ENCODE data around the gene PSMB10.
A peak's percentile ranks its signal among the peaks of the same experiment; 100 is the strongest.
"Not testable (repeated sequence)": the region's sequence is repeated elsewhere in the genome, so short reads cannot be mapped to it uniquely, and the experiment has no call there.

PSMB10 gene

GRCh38 chr16:67915831-67916723, 20.6 kb downstream of the PSMB10 start:
- no peaks in the 10 kb centered on the region for H3K36me3 ChIP-seq (ENCODE audit: insufficient read depth)
- H3K4me1 ChIP-seq (ENCODE audit: low read depth, poor library complexity, severe bottlenecking): no peaks in the 10 kb centered on the region
- no peak overlapping the region for H3K27ac ChIP-seq
- H4K20me1 ChIP-seq (ENCODE audit: insufficient read depth): no peaks in the 10 kb centered on the region
- 0 out of 2 replicates have a peak, but pooled peaks cover 6% of the 10 kb centered on the region for H3K79me2 ChIP-seq (ENCODE audit: insufficient read depth, low read depth)
- H3K4me3 ChIP-seq (IDR thresholded peaks at IDR 0.05; ENCODE audit: insufficient read depth, low read depth, low read length): no peak overlapping the region
- no peaks in the 10 kb centered on the region for H3K27me3 ChIP-seq (ENCODE audit: insufficient read depth, low read depth)
- no peak for TF ChIP-seq CTCF (conservative IDR thresholded peaks at IDR 0.05; ENCODE audit: low read depth, low read length)
- no peak overlapping the region for H3K9ac ChIP-seq
- no peak overlapping the region for H3K4me2 ChIP-seq
- H2AFZ ChIP-seq (ENCODE audit: low read depth): no peak overlapping the region

GRCh38 chr16:67915496-67915769, 21.2 kb downstream of the PSMB10 start:
- not testable (repeated sequence) for H3K79me2 ChIP-seq (ENCODE audit: insufficient read depth, low read depth); H3K27me3 ChIP-seq (ENCODE audit: insufficient read depth, low read depth); H3K36me3 ChIP-seq (ENCODE audit: insufficient read depth); H3K27ac ChIP-seq; H3K9ac ChIP-seq; H2AFZ ChIP-seq (ENCODE audit: low read depth); H3K4me2 ChIP-seq; H3K4me1 ChIP-seq (ENCODE audit: low read depth, poor library complexity, severe bottlenecking); H3K4me3 ChIP-seq (IDR thresholded peaks at IDR 0.05; ENCODE audit: insufficient read depth, low read depth, low read length); H4K20me1 ChIP-seq (ENCODE audit: insufficient read depth)

- no peak for TF ChIP-seq CTCF (conservative IDR thresholded peaks at IDR 0.05; ENCODE audit: low read depth, low read length)
- Histone ChIP-seq H3K79me2 (ENCODE audit: insufficient read depth, low read depth) (0 out of 2 replicates have a peak, but pooled peaks cover 6% of the 10 kb centered on the region), H3K27ac (no peak overlapping the region), H3K36me3 (ENCODE audit: insufficient read depth) (no peaks in the 10 kb centered on the region), H3K4me3 (IDR thresholded peaks at IDR 0.05; ENCODE audit: insufficient read depth, low read depth, low read length) (no peak overlapping the region), H2AFZ (ENCODE audit: low read depth) (no peak overlapping the region), H3K4me1 (ENCODE audit: low read depth, poor library complexity, severe bottlenecking) (peaks cover 6% of the 10 kb centered on the region), H3K9ac (no peak overlapping the region), H3K27me3 (ENCODE audit: insufficient read depth, low read depth) (no peaks in the 10 kb centered on the region), H4K20me1 (ENCODE audit: insufficient read depth) (no peaks in the 10 kb centered on the region), H3K4me2 (no peak overlapping the region)
Measured at GRCh38 chr16:67914758-67915495, 21.7 kb downstream of the PSMB10 start.

GRCh38 chr16:67910158-67910557, 26.5 kb downstream of the PSMB10 start:
- Histone ChIP-seq H3K36me3 (ENCODE audit: insufficient read depth) (no peaks in the 10 kb centered on the region), H3K4me2 (peak overlapping the region; percentile 3; the same call in 1 of the 2 replicates), H3K27ac (peak overlapping the region; percentile 27; the same call in 1 of the 2 replicates), H4K20me1 (ENCODE audit: insufficient read depth) (no peaks in the 10 kb centered on the region), H3K27me3 (ENCODE audit: insufficient read depth, low read depth) (no peaks in the 10 kb centered on the region), H3K4me3 (IDR thresholded peaks at IDR 0.05; ENCODE audit: insufficient read depth, low read depth, low read length) (no peak overlapping the region), H3K4me1 (ENCODE audit: low read depth, poor library complexity, severe bottlenecking) (peaks cover 12% of the 10 kb centered on the region), H2AFZ (ENCODE audit: low read depth) (no peak overlapping the region), H3K79me2 (ENCODE audit: insufficient read depth, low read depth) (0 out of 2 replicates have a peak, but pooled peaks cover 6% of the 10 kb centered on the region), H3K9ac (no peak overlapping the region)
- TF ChIP-seq CTCF (conservative IDR thresholded peaks at IDR 0.05; ENCODE audit: low read depth, low read length): no peak
